ENCODE results near the gene RALGPS1.

DNA sequence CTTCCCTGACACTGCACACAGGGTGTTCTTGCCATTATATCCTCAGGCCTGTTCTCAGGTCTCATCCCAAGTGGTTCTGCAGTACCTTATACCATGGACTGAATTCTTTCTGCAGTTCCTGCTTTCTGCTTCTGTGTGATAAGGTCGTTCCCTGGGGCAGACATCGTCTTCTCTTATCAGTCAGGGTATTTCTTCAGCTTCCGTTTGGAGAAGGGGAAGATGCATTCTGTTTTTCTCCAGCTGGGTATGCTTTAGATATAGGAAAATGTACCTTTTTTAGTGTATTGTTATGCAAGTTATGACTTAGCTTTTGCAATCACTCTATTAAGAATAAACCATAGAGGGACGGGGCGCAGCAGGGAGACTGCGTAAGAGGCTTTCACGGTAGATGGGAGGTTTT is 31.1 kb downstream of the RALGPS1 start:
- TF ChIP-seq, protein P1, sequence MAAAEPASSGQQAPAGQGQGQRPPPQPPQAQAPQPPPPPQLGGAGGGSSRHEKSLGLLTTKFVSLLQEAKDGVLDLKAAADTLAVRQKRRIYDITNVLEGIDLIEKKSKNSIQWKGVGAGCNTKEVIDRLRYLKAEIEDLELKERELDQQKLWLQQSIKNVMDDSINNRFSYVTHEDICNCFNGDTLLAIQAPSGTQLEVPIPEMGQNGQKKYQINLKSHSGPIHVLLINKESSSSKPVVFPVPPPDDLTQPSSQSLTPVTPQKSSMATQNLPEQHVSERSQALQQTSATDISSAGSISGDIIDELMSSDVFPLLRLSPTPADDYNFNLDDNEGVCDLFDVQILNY (CRISPR knock-in tag; conservative IDR thresholded peaks at IDR 0.05) = no peak
- TF ChIP-seq TBX3 (IDR thresholded peaks at IDR 0.05; ENCODE audit: borderline replicate concordance) (no peak), XRCC5 (optimal IDR thresholded peaks at IDR 0.05; ENCODE audit: low read length) (no peak), GABPB1 (CRISPR knock-in tag; IDR thresholded peaks at IDR 0.05) (no peak), SMYD3 (CRISPR knock-in tag; IDR thresholded peaks at IDR 0.05) (no peak)
- TF ChIP-seq, protein P2, sequence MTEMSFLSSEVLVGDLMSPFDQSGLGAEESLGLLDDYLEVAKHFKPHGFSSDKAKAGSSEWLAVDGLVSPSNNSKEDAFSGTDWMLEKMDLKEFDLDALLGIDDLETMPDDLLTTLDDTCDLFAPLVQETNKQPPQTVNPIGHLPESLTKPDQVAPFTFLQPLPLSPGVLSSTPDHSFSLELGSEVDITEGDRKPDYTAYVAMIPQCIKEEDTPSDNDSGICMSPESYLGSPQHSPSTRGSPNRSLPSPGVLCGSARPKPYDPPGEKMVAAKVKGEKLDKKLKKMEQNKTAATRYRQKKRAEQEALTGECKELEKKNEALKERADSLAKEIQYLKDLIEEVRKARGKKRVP (CRISPR knock-in tag; IDR thresholded peaks at IDR 0.05) = no peak
- TF ChIP-seq, protein P3, sequence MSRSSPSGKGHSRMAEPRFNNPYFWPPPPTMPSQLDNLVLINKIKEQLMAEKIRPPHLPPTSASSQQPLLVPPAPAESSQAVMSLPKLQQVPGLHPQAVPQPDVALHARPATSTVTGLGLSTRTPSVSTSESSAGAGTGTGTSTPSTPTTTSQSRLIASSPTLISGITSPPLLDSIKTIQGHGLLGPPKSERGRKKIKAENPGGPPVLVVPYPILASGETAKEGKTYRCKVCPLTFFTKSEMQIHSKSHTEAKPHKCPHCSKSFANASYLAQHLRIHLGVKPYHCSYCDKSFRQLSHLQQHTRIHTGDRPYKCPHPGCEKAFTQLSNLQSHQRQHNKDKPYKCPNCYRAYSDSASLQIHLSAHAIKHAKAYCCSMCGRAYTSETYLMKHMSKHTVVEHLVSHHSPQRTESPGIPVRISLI (CRISPR knock-in tag; IDR thresholded peaks at IDR 0.05; ENCODE audit: borderline replicate concordance) = no peak
- TF ChIP-seq, protein P4, sequence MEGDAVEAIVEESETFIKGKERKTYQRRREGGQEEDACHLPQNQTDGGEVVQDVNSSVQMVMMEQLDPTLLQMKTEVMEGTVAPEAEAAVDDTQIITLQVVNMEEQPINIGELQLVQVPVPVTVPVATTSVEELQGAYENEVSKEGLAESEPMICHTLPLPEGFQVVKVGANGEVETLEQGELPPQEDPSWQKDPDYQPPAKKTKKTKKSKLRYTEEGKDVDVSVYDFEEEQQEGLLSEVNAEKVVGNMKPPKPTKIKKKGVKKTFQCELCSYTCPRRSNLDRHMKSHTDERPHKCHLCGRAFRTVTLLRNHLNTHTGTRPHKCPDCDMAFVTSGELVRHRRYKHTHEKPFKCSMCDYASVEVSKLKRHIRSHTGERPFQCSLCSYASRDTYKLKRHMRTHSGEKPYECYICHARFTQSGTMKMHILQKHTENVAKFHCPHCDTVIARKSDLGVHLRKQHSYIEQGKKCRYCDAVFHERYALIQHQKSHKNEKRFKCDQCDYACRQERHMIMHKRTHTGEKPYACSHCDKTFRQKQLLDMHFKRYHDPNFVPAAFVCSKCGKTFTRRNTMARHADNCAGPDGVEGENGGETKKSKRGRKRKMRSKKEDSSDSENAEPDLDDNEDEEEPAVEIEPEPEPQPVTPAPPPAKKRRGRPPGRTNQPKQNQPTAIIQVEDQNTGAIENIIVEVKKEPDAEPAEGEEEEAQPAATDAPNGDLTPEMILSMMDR (CRISPR knock-in tag; IDR thresholded peaks at IDR 0.05) = no peak
- TF ChIP-seq, protein P5, sequence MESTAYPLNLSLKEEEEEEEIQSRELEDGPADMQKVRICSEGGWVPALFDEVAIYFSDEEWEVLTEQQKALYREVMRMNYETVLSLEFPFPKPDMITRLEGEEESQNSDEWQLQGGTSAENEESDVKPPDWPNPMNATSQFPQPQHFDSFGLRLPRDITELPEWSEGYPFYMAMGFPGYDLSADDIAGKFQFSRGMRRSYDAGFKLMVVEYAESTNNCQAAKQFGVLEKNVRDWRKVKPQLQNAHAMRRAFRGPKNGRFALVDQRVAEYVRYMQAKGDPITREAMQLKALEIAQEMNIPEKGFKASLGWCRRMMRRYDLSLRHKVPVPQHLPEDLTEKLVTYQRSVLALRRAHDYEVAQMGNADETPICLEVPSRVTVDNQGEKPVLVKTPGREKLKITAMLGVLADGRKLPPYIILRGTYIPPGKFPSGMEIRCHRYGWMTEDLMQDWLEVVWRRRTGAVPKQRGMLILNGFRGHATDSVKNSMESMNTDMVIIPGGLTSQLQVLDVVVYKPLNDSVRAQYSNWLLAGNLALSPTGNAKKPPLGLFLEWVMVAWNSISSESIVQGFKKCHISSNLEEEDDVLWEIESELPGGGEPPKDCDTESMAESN (CRISPR knock-in tag; conservative IDR thresholded peaks at IDR 0.05) = no peak

Measured in HepG2 (cell line).